DMS153 treated with DMSO at 0.1 percent for 48 hours (cell line): ENCODE data around the gene AHCYL1.
A peak's percentile ranks its signal among the peaks of the same experiment; 100 is the strongest.
"Not testable (repeated sequence)": the region's sequence is repeated elsewhere in the genome, so short reads cannot be mapped to it uniquely, and the experiment has no call there.

Experiments
- DNase-seq: peaks from one replicate; lab custom pipeline; 2025; ENCODE audit not compliant: unreplicated experiment; lab: John Stamatoyannopoulos, UW

The AHCYL1 gene

DNA sequence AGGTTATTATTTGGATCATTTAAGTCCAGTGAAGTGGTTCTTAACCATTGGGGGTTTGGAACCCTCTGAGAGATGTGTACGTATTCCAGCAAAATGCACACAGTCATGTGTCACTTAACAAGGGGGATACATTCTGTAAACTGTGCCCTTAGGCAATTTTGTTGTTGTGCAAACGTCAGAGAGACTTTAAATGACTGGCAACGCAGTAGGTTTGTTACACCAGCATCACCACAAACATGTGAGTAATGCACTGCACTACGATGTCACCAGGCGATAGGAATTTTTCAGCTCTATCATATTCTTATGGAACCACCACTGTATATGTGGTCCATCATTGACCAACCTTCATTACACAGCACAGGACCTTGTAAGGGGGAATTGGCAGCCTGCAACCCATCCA is 11.9 kb downstream of the AHCYL1 start:
- no peak for DNase-seq

DNA sequence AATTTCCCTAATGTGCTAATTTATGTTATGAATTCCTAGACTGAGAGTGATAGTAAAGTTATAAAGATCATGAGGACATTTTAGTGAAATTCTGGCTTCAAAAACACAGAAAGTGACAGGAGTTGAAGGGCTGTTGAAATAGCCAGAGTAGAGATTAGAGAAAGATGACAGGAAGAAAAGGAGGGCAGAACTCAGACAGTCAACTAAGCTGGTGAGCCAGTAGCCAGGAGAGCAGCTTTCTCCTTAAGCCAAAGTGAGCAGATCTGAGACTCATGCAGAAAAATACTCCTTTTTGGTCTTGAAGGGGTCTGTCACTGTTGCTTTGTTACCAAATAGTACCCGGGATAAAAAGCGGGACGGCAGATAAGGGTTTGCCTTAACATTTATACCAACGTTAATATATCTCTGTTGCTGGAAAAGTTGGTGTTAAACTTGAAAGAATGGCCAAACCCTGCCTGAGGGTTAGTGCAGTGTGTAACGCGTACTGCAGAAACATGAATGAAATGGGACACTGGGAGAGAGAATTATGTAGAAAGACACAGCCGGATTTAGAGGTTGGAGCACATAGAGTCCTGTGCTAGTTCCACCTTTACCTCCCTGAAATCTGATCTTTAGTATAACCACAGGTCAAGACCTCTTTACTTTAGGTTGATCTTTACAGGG is 12.8 kb downstream of the AHCYL1 start:
- no peak for DNase-seq

DNA sequence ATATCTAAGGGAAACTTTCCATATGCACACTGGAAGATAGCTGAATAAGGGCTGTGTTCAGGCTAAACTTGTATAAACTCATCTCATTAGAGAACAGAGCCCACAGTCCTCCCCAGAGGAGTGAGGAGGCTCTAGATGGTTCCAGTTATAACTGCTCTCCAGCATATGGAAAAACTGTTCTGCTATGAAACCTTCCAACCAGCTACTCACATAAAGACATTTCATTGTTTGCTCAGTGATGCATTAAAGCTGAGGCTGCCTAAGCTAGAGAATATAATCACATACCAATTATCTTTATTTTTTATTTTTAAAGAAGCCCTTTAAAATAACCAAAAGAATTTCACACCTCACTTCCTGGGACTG is 13.3 kb downstream of the AHCYL1 start:
- no peak for DNase-seq

DNA sequence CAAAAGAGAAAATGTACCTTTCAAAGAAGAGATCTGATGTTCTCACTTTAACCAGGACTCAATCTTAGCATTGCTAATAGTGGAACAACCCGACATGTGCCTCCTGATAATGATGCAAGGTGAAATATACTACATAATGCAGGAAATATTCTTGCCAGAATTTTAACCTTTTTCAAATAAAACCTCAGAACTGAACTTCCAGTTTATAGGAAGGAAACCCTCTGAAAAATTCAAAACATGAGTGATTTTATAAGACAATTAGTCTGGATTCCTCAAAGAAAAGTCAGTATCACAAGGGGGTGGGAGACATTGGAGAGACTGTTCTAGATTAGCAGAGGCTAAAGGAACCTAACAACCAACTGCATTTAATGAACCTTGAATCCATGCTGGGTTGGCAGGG is 18.1 kb downstream of the AHCYL1 start:
- DNase-seq, result no peak

DNA sequence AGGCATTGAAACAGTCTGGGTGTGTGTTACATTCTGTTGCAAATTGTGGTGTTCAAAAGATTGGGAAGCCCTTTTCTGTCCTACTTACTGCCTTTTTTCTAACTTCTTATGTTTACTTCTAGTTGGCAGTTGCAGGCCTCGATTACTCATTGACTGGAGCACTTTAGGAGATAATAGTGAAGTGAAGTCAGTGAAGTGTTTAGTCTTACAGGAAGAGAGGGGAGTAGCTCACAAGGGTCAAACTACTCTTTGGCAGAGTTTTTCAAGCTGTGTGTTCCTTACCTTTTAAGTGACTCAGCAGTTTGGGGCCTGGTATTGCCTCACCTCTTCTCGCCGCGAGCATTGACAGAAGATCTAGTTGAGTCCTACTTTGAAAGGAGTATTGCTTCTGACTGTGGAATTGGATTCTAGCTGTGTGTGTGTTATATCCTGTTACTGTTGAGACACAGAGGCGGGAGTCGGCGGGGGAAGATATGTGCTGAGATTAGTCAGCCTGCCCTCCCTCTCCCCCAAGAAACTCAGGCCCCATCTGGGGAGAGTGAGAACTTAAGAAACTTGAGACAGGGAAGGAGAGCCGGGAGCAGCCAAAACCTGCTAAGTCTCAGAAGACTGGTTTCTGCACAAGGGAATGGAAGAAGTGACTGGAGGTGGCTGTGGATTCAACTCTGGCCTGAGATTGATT is 19.3 kb downstream of the AHCYL1 start:
- no peak for DNase-seq

DNA sequence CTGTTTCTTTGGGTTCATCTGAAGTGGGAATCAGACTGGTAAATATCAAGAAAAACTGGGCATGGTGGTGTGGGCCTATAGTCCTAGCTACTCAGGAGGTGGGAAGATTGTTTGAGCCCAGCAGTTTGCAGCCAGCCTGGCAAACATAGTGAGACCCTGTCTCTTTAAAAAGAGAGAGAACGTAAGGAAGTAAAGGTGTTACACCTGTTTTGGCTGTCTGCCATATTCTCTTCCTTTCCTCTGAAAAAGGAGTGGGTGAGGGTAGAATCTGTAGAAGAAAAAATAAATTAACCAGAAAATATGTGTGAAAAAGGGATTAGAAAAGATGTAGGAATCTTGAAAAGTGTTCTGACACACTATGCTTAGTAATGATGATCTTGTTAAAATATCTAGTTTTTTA is 20.0 kb downstream of the AHCYL1 start:
- no peak for DNase-seq

DNA sequence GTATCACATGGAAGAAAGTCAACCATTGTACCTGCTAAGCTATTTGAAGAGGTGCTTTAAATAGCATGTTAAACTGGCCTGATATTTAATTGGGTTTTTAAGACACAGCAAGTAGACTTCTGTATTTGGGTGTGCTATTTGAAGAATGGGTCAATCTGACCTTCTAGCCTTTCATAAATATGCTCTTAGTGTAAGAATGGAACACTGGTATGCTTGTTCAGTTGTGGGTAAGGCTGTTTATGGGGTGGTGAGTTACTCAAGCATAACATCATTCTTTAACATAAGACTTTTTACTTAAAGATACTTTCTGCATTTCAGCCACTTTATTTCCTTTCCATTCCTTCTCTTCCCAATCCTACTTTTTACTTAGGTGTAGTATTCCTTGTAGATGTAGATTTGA is 21.4 kb downstream of the AHCYL1 start:
- no peak for DNase-seq

DNA sequence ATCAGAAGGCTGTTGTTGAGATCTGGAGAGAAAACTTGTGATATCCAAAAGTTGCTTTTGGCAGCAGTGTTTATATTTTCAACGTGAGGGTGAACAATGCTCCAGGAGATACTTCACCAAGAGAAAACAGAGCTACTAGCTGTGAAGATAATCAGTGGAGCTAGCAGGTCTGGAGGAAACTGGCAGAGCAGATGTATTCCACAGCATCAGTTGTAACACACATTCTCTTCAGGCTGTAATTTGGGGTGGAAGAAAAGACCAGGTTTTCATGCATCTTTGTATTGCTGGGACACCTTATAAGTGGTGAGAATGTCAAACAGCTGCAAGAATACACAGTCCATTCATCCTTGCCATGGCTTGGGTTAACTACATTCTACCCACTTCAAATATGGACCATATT is 22.0 kb downstream of the AHCYL1 start:
- no peak for DNase-seq

DNA sequence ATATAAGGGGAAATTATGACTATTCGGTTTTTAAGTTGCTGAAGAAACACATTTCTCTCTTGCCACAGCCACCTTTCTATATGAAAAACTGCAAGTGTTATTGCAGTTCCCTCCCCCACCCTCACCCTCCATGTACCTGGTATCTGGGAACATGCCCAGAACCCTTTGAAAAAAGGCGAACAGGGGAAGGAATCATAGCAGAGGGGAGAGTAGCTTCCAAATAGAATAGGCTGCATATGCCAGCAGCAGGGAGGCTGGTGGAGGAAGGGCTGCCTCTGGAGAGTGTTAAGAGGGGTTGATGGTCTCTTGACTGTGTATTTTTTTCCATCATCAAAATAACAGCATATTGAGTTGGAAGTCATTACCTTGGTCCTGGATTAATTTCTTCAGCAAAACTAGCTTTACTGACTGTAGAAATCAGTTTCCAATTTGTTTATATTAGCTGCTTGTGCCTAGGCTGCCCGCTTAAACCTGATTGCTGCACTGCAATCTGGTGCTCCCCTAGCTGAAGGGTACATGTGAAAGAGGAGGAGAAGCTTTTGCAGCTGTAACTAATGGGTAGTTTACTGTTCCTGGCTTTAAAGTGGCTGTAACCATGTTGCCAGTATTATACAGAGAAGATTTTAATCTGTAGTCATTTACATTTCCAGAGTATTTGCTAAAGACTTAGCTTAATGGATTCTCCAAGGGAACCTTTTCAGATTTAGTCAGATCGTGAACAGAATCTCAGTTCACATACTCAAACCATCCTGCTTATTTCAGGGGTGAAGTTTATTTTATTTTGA is 22.7 kb downstream of the AHCYL1 start:
- no peak for DNase-seq

DNA sequence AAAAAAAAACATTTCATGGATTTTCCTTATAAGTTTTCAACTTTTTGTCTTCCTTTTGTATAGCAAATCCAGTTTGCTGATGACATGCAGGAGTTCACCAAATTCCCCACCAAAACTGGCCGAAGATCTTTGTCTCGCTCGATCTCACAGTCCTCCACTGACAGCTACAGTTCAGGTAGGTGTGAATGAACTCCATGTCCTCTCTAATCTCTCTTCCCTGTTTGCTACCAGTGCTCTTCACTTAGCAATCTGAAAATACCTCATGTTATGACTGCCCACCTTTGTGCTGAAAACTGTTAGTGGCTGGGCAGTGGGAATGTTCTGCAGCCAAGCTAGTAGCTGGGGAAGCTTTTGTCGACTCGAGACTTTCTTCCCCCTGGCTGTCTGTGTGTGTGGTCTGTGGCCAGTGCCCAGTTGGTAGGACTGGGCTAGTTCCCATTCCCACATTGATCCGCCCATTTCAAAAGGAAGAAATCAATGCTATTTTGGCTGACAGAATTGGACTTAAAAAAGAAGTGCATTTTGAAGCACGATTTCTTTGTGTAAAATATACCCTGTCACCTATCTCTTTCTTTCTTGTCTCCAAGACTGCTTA is 24.5 kb downstream of the AHCYL1 start:
- no peak for DNase-seq

DNA sequence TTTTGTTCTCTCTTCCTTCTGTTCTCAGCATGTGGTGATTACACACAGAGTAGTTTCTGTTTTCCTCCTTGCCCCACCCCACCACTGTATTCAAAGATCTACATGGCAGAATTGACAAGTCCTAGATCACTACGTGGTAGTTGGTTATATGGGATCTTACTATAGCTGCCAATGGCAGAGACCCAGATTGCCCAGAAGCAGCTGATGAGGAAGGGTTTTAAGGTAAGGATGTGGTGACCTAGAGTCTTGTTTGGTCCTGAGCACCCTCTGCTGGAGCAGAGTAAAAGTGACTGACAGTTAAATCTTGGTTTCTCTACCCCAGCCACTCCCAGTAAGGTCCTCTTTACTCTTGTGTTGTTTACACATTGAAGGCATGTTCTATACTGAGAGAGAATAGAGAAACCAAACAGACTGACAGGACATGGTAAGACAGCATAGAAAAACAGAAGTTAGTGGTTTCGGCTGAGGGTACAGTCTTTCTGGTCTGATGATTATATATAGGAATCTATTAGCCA is 27.0 kb downstream of the AHCYL1 start:
- peak; percentile 16 for DNase-seq

DNA sequence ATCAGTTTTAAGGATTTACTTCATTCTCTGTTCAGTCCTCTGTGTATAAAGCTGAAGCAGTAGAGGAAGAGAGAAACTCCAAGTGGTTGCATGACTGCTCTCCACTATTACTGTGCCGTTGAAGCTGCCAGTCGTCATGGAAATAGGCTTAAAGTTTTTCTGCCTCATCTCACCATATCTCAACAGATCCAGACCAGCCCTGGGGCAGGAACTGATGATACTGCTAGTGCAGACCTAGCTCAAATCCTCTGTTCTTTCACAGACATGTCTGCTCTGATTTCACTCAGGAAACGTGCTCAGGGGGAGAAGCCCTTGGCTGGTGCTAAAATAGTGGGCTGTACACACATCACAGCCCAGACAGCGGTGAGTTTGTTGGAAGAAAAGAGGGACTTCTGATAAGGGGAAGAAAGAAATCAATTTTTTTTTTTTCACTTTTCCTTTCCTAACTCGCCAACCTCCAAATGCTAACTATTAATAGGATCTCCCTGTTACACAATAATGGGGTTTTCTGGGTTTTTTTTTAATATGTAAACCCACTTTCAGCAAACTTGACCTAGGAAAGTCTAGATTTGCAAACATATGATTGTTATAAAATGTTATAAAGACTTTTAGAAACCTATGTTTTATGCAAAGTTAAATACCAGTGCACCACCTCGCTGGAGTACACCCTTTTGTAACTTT is 27.7 kb downstream of the AHCYL1 start:
- no peak for DNase-seq

DNA sequence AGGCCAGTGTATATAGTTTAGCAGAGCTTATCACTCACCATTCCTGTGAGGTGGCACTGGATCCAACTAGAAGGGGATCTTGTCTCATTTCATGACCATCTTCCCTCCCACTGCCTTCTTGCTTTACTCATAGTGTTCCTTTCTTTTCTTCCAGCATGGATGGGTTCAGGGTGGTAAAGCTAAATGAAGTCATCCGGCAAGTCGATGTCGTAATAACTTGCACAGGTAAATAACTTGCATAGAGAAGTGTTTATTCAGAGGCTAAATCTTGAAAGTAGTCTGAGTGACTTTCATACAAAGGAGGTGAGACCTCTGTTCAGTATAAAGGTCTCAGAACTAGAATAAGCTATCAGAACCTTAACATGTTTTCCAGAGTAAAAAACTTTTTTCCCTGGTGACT is 33.2 kb downstream of the AHCYL1 start:
- DNase-seq, result no peak

DNA sequence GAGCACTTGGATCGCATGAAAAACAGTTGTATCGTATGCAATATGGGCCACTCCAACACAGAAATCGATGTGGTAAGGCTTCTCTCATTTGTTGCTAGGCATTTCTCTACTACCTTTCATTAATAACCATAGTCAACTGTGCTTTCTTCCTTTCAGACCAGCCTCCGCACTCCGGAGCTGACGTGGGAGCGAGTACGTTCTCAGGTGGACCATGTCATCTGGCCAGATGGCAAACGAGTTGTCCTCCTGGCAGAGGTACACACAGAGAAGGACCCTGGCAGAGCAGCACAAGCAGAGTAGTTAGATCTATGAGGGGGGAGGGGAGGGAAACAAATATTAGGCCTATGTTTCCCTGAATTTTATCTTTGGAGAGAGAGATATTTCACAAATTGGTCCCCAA is 33.8 kb downstream of the AHCYL1 start:
- no peak for DNase-seq

DNA sequence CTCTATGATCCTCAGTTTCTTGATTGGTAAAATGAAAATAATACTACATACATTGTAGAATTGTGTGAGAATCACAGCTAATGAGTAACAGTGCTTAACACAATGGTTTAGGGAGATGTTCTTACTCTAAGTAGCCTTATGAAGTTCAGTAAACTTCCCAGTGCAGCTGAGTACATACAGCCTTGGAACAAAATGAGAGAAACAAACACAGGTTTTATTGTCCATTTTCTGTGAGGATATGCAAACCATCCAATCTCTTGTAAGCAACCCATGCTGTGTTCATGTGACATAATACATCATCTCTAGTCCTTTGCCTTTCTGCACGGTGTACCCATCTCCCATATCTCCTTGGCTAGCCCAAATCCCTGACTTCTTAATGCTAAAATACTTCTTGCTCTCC is 35.2 kb downstream of the AHCYL1 start:
- no peak for DNase-seq

DNA sequence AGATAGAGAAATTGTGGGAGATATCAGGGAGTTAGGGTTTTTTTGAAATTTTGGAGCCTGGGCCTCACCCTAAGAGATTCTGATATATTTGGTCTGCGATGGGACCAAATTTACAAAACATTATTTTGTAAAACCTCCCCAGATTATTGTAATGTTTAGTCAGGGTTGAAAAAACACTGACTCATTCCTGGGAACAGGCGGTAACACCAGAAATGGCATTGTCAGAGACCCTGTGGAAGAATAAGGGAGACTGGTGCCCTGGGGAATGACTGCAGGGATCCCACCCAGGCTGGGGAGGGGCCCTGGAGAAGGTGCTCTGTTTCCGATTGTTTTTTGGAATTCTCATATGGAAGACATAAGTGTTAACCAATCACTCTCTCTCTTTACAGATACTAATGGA is 36.7 kb downstream of the AHCYL1 start:
- DNase-seq, result no peak

DNA sequence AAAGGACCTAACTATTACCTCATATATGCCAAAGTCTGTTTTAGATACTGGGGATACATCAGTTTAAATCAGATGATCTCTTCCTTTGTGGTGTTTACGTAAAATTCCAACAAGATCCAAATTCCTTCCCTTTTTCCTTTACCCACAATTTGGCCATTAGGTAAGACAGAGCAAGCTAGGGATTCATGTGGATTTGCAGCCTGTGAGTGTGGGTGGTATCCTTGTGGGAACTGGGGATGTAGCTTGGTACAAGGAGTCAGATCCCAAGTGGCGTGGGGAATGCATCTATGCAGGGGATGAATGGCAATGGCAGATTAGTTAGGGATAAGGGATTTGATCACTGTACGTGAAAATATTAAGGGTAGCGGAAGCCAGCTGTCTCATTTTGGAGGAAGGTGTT is 40.0 kb downstream of the AHCYL1 start:
- no peak for DNase-seq

DNA sequence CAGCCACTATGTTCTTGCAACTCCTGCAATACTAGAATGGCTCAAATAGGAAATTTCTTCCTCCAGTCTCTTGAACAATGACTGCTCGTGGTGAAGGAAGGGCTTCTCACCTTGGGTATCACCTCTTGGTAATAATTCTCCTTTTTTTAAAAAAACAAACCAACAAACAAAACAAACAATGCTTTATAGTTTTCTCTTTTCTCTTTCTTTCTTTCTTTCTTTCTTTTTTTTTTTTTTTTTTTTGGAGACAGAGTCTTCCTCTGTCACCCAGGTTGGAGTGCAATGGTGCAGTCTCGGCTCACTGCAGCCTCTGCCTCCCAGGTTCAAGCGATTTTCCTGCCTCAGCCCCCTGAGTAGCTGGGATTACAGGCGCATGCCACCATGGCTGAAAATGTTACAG is 46.1 kb downstream of the AHCYL1 start:
- DNase-seq, result not testable (repeated sequence)

DNA sequence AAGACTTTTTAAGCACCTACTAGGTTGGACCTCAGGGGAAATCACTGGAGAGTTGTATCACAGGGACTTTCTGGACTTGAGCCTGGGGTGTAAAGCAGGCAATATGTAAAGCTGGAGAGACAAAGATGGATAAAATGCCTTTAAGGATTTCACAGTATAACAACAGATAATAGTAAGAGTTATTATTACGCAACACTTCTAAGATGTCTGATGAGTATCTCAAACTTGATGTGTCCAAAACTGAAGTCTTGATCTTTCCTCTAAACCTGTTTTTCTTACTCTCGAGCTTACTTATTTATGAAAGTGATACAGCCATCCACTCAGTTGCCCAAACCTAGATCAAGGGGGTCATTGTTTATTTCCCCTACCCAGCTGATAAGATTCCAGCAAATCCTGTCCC is 47.8 kb downstream of the AHCYL1 start:
- no peak for DNase-seq

DNA sequence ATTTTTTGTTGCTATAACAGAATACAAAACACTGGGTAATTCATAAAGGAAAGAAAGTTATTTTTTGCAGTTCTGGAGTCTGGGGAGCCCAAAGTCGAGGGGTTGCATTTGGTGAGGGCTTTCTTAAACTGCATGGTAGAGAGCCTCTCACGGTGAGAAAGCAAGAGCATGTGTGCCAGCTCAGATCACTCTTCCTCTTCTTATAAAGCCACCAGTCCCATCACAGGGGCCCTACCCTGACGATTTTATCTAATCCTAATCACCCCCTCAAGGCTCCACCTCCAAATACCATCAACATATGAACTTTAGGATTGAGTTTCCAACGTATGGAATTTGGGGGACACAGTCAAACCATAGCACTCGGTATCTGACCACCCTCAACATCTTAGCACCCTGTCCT is 48.9 kb downstream of the AHCYL1 start:
- no peak for DNase-seq

DNA sequence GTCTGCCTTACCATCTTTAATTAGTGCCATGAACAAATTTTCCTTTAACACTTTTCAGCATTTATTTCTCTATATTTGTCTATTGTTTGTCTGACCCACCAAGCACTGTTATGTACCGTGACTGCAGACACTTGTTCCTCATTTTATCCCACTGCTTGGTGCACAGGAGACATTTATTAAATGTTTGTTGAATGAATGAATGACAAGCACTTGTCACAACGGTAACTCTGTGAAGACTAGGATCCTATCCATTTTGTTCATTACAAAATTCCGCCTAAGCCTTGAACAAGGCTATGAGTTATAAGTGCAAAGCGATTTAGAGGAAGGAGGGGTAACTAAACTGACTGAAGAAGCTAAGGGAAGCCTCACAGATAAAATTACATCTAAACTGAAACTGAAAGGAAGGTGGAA is 49.5 kb downstream of the AHCYL1 start:
- DNase-seq, result no peak
